AG04450 (cell line): ENCODE results near the gene RLBP1. TPM values are rescaled to one million over a fixed set of nuclear protein-coding genes. Genes with fewer than 3 reads are reported as not detected.
"Not testable (repeated sequence)": the region's sequence is repeated elsewhere in the genome, so short reads cannot be mapped to it uniquely, and the experiment has no call there.

Experiments
- CTCF ChIA-PET: fragments of 300-600, 350-600 bp; formaldehyde crosslinking; extraction: SDS; loops from one replicate; lab custom pipeline; 2022; ENCODE audit warnings: antibody characterized with exemption, inconsistent platforms; lab: Charles Lee
- POLR2A ChIA-PET: fragments of 350-600 bp; formaldehyde crosslinking; extraction: SDS; loops from one replicate; lab custom pipeline; 2021; ENCODE audit warnings: antibody characterized with exemption, inconsistent platforms; lab: Yijun Ruan, JAX
- DNase-seq: peaks from one replicate; pipeline ENCODE4 v3.0.0-alpha.2; 2011; ENCODE audit warnings: low read depth, low spot score
- H3K27ac ChIP-seq: one replicate; pipeline ENCODE4 v1.5.1; 2012; ENCODE audit warnings: low read depth, low read length, control low read depth
- H3K27me3 ChIP-seq: one replicate; pipeline ENCODE4 v1.6.0; 2012; ENCODE audit warnings: low read length; ENCODE audit not compliant: control insufficient read depth, insufficient read depth
- H3K4me3 ChIP-seq: 2 replicates; pipeline ENCODE4 v1.5.1; 2011; ENCODE audit warnings: mild to moderate bottlenecking, low read depth, low read length, control low read depth
- H3K9me3 ChIP-seq: 2 replicates; pipeline ENCODE4 v1.5.1; 2012; ENCODE audit warnings: low read length; ENCODE audit not compliant: control insufficient read depth, insufficient read depth
- polyA plus RNA-seq: library from polyadenylated mRNA; depleted of rRNA; stranded (reverse); fragments of >200 nt; gene quantifications from 2 replicates; pipeline ENCODE4 v1.2.3, GENCODE V29; 2011
- TF ChIP-seq, protein P1 (sequence below): IDR thresholded peaks from 2 replicates; pipeline ENCODE4 v1.5.1; 2011; ENCODE audit warnings: low read depth, low read length, control low read depth, inconsistent platforms

RLBP1 gene
- polyA plus RNA-seq, 1 experiment: not detected

DNA sequence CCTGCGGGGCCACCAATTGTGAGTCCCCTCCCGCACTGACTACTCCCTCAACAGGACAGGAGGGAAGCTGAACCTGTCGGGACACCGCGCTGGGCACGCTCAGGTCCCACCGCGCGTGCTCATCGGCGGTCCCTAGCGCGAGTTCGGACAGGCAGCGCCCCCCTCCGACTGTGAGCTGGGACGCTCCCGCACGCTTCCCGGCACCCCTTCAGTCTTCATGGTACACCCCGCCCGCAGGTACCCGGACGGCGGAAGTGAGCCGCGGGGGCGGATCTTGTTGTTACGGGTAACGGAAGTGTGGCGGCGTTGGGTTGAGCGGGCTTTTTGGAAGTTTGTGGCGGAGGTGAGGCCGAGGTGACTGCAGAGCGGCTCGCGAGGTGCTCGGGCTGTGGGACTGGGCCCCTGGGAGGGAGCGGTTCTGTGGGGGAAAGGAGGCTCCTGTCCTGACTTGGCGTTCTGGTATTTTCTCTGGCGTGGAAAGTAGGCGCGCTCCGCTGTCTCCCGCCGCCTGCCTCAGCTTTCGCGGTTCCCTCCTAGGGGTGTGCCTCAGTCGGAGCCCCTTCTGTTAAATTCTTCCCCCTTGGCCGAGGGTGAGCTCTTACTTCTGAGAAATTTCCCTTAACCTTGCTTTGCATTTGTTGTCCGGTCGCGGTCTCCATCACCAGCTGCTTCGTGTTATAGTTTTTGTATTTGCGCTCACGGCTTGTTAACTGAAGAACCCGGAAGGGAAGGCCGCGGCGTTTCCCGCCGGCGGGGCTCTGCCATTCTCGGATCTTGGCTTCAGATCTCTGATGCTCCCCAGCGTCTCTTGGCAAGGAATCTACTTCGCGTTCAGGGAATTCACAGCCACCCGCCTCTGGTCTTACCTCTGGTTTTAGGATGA lies 22.6 kb upstream of the RLBP1 start, which contains the start of gene FANCI:
TSS of gene FANCI (plus strand) at position 289 of the 883 bp plus-strand sequence. CDS start 3,669 bp downstream, outside the sequence.
- TF ChIP-seq, protein P1, sequence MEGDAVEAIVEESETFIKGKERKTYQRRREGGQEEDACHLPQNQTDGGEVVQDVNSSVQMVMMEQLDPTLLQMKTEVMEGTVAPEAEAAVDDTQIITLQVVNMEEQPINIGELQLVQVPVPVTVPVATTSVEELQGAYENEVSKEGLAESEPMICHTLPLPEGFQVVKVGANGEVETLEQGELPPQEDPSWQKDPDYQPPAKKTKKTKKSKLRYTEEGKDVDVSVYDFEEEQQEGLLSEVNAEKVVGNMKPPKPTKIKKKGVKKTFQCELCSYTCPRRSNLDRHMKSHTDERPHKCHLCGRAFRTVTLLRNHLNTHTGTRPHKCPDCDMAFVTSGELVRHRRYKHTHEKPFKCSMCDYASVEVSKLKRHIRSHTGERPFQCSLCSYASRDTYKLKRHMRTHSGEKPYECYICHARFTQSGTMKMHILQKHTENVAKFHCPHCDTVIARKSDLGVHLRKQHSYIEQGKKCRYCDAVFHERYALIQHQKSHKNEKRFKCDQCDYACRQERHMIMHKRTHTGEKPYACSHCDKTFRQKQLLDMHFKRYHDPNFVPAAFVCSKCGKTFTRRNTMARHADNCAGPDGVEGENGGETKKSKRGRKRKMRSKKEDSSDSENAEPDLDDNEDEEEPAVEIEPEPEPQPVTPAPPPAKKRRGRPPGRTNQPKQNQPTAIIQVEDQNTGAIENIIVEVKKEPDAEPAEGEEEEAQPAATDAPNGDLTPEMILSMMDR: peak; percentile 53
- Histone ChIP-seq H3K9me3 (peaks cover 7% of the 10 kb centered on the region; the same call in 1 of the 2 replicates), H3K4me3 (peak within 1 kb of the TSS; percentile 93), H3K27ac (peak within 1 kb of the TSS; percentile 57), H3K27me3 (no peaks in the 10 kb centered on the region)
- POLR2A ChIA-PET: no interaction called here
- peak; percentile 76 for DNase-seq
- CTCF ChIA-PET: interaction anchor here (0.7 to 4.6 kb wide), 8 partner anchors 9 to 321 kb away, joined by 3 to 53 read pairs (median 4); no protein-coding TSS in a partner anchor

DNA sequence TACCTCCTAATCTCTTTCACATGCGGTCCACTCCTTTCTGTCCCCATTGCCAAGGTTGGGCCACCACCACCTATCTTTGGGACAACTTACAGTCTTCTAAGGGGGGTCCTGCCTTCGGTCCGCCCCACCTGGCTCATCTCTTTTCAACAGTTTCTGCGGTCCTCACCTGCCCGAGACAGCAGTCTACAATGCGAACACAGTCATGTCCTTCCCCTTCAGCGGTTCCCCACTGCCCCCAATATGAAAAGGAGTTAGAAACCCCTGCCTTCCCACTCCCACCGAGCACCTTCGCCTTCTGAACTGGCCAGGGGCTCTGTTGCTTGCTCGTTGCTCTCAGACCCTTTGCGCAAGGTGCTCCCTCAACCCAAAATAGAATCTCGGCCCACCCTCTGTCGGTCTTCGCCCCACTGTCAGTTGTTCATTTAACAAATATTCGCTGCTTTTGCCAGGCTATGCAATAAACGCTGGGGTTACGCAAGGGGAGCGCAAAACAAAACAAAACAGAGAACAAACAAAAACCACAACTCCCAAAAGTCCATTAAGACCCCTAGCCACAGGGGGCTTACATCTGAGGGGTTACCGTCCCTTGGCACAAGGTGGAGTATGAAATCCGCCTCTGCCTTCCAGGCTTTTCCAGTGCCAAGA lies 21.8 kb upstream of the RLBP1 start:
- H3K9me3 ChIP-seq: peaks cover 7% of the 10 kb centered on the region; the same call in 1 of the 2 replicates
- DNase-seq: no peak
- H3K27ac ChIP-seq: peak overlapping the region; percentile 57
- ChIA-PET POLR2A (no interaction called here), CTCF (interaction anchor here (0.7 to 4.6 kb wide), 7 partner anchors 10 to 320 kb away, joined by 3 to 53 read pairs (median 4); no protein-coding TSS in a partner anchor)
- peak overlapping the region; percentile 93 for H3K4me3 ChIP-seq
- no peaks in the 10 kb centered on the region for H3K27me3 ChIP-seq
- TF ChIP-seq, protein P1: no peak

DNA sequence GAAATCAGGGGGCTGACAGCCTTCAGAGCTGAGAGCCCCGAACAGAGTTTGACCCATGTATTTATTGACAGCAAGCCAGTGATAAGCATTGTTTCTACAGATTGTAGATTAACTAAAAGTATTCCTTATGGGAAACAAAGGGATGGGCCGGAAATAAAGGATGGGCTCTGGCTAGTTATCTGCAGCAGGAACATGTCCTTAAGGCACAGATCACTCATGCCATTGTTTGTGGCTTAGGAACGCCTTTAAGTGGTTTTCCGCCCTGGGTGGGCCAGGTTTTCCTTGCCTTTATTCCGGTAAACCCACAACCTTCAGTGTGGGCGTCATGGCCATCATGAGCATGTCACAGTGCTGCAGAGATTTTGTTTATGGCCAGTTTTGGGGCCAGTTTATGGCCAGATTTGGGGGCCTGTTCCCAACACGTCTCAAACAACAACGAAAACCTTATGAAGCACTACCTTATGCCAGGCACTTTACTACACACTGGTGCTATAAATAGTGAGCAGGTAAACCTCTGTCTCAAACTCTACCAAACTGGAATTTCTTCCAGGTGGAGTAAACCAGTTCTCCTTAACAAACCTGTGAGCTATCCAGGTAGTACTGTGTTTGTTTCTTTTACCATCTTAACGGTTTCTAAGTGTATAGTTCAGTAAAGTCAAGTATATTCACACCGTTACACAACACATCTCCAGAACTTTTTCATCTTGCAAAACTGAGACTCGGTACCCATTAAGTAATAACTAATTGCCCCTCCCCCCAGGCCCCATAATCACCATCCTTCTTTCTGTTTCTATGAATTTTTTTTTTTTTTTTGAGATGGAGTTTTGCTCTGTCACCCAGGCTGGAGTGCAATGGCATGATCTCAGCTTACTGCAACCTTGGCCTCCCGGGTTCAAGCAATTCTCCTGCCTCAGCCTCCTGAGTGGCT lies 18.8 kb upstream of the RLBP1 start:
- H3K27ac ChIP-seq, DNase-seq, CTCF ChIA-PET, POLR2A ChIA-PET, H3K9me3 ChIP-seq, H3K4me3 ChIP-seq, H3K27me3 ChIP-seq: not testable (repeated sequence)

DNA sequence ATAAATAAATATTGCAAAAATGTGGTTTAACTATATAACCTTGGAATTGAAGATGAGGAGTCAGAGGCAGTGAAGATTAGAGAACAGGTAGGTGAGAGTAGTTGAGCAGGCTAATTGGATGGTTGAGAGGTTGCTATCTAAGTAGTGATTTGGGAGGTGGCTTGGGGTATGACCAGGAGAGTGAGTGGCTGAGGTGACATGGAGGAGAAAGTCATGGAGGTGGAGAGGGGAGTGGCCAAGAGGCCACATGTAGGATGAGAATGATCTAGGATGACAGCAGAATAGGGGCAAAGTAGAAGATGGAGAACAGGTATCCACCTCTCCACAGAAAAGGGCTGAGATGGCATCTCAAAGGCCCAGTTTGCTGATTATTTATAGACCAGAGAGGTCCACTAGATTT lies 10.5 kb upstream of the RLBP1 start:
- TF ChIP-seq, protein P1: no peak
- no peak overlapping the region for H3K27ac ChIP-seq
- ChIA-PET CTCF (interaction anchor here (4.5 kb wide), 1 partner anchor 25 kb away, joined by 21 read pairs; no protein-coding TSS in a partner anchor), POLR2A (no interaction called here)
- H3K27me3 ChIP-seq: peaks cover 5% of the 10 kb centered on the region
- DNase-seq: no peak
- no peaks in the 10 kb centered on the region for H3K9me3 ChIP-seq
- no peak overlapping the region for H3K4me3 ChIP-seq

DNA sequence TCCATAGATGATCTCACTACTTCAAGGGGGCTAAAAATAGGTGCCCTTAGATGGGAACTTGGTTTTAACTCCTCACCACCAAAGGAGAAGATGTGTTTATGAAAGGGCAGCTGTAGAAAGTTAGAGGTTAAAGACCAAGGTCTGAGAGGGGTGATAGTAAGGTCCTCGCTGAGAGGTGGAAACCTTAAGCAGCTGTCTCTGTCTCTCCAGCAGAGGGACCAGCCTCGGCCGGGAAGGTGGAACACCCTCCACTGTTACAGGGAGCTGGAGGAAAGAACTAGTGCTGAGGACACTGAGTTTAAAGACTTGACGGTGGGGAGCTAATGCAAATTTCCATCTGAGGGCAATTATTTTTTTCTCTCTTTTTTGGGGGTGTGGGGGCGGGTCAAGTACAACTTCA lies 8.9 kb upstream of the RLBP1 start:
- CTCF ChIA-PET: interaction anchor here (0.5 to 4.5 kb wide), 4 partner anchors 12 to 275 kb away, joined by 3 to 21 read pairs (median 3); no protein-coding TSS in a partner anchor
- no peak for DNase-seq

More for the DNA sequence above, 8.9 kb upstream of the RLBP1 start:
- peak overlapping the region; percentile 11 for H3K27ac ChIP-seq
- peaks cover 5% of the 10 kb centered on the region for H3K27me3 ChIP-seq
- H3K9me3 ChIP-seq: no peaks in the 10 kb centered on the region
- TF ChIP-seq, protein P1: peak; percentile 33
- POLR2A ChIA-PET: interaction anchor here (0.7 kb wide), 1 partner anchor 40 kb away, joined by 7 read pairs; no protein-coding TSS in a partner anchor
- H3K4me3 ChIP-seq: no peak overlapping the region
